Activated T-helper 1 cell treated with anti-CD3 and anti-CD28 coated beads, Interleukin-12 subunit alpha, Interleukin-12 subunit beta, Interleukin-2, Interleukin-4 antibody, amounts not matched to agents 30 ng/mL and 10 ng/mL and 1 ng/mL, durations not matched to agents 14 hours and 24 hours and 36 hours (primary cell): ENCODE data around the gene RASGEF1B. TPM values are rescaled to one million over a fixed set of nuclear protein-coding genes. Genes with fewer than 3 reads are reported as not detected.

Experiments
- DNase-seq: peaks from one replicate; pipeline ENCODE4 v3.0.0; 2021; ENCODE audit warnings: low spot score
- H3K27ac Mint-ChIP-seq: one replicate; pipeline ENCODE4 v1.8.0; 2021; ENCODE audit warnings: mild to moderate bottlenecking, mixed read lengths
- H3K27me3 Mint-ChIP-seq: one replicate; pipeline ENCODE4 v1.8.0; 2022; ENCODE audit warnings: mild to moderate bottlenecking, moderate library complexity, mixed read lengths; ENCODE audit not compliant: insufficient read depth
- H3K36me3 Mint-ChIP-seq: one replicate; pipeline ENCODE4 v1.8.0; 2021; ENCODE audit warnings: low read depth, mixed read lengths
- H3K4me1 Mint-ChIP-seq: one replicate; pipeline ENCODE4 v1.8.0; 2021; ENCODE audit warnings: low read depth, mixed read lengths
- H3K4me3 Mint-ChIP-seq: one replicate; pipeline ENCODE4 v1.8.0; 2021; ENCODE audit warnings: mild to moderate bottlenecking, moderate library complexity, mixed read lengths
- H3K9me3 Mint-ChIP-seq: one replicate; pipeline ENCODE4 v1.8.0; 2021; ENCODE audit warnings: mixed read lengths
- intact Hi-C: fragments of 100-400 bp; cut with micrococcal nuclease; formaldehyde crosslinking; loops from one replicate; pipeline ENCODE4 v1.15.1; 2024
- total RNA-seq: library from RNA; stranded (reverse); gene quantifications from 2 replicates; pipeline ENCODE4 v1.2.3, GENCODE V29; 2022

Gene RASGEF1B
- total RNA-seq, 1 donor from 2014 or later: 3.6 TPM

GRCh38 chr4:81506731-81507130 is 35.0 kb upstream of the RASGEF1B start:
- Mint-ChIP-seq H3K9me3 (no peaks in the 10 kb centered on the region), H3K27me3 (peaks cover 11% of the 10 kb centered on the region), H3K36me3 (no peaks in the 10 kb centered on the region), H3K4me3 (no peak overlapping the region), H3K4me1 (peaks cover 36% of the 10 kb centered on the region), H3K27ac (no peak overlapping the region)
- intact Hi-C loops: no loop called here
- no peak for DNase-seq

- Mint-ChIP-seq H3K9me3 (no peaks in the 10 kb centered on the region), H3K4me1 (peaks cover 36% of the 10 kb centered on the region), H3K27me3 (peaks cover 11% of the 10 kb centered on the region), H3K27ac (no peak overlapping the region), H3K4me3 (peak overlapping the region; percentile 30), H3K36me3 (no peaks in the 10 kb centered on the region)
- DNase-seq: no peak
- intact Hi-C loops: loop anchor here (1.0 to 2.0 kb wide), 3 partner anchors 13 to 57 kb away; no protein-coding TSS in a partner anchor
Measured at GRCh38 chr4:81505726-81506125, 34.0 kb upstream of the RASGEF1B start.

- peaks cover 36% of the 10 kb centered on the region for H3K4me1 Mint-ChIP-seq
- H3K9me3 Mint-ChIP-seq: no peaks in the 10 kb centered on the region
- H3K4me3 Mint-ChIP-seq: peak overlapping the region; percentile 30
- intact Hi-C loops: loop anchor here (1.0 to 2.0 kb wide), 3 partner anchors 13 to 58 kb away; no protein-coding TSS in a partner anchor
- peaks cover 11% of the 10 kb centered on the region for H3K27me3 Mint-ChIP-seq
- H3K36me3 Mint-ChIP-seq: no peaks in the 10 kb centered on the region
- H3K27ac Mint-ChIP-seq: peak overlapping the region; percentile 45
- DNase-seq: peak; percentile 48
Measured at GRCh38 chr4:81505004-81505598, 33.4 kb upstream of the RASGEF1B start.

- peaks cover 36% of the 10 kb centered on the region for H3K4me1 Mint-ChIP-seq
- H3K36me3 Mint-ChIP-seq: no peaks in the 10 kb centered on the region
- intact Hi-C loops: loop anchor here (1.0 to 2.0 kb wide), 3 partner anchors 12 to 58 kb away; no protein-coding TSS in a partner anchor
- H3K4me3 Mint-ChIP-seq: no peak overlapping the region
- no peaks in the 10 kb centered on the region for H3K9me3 Mint-ChIP-seq
- no peak overlapping the region for H3K27ac Mint-ChIP-seq
- no peak for DNase-seq
- H3K27me3 Mint-ChIP-seq: peaks cover 14% of the 10 kb centered on the region
Measured at GRCh38 chr4:81504112-81505003, 32.7 kb upstream of the RASGEF1B start.

GRCh38 chr4:81503586-81503985 is 31.9 kb upstream of the RASGEF1B start:
- Mint-ChIP-seq H3K4me1 (peaks cover 31% of the 10 kb centered on the region), H3K4me3 (no peak overlapping the region), H3K27me3 (peaks cover 17% of the 10 kb centered on the region), H3K36me3 (no peaks in the 10 kb centered on the region), H3K9me3 (no peaks in the 10 kb centered on the region), H3K27ac (no peak overlapping the region)
- intact Hi-C loops: no loop called here
- no peak for DNase-seq

GRCh38 chr4:81502564-81502963 is 30.9 kb upstream of the RASGEF1B start:
- no peaks in the 10 kb centered on the region for H3K9me3 Mint-ChIP-seq
- intact Hi-C loops: no loop called here
- peaks cover 25% of the 10 kb centered on the region for H3K27me3 Mint-ChIP-seq
- H3K4me3 Mint-ChIP-seq: no peak overlapping the region
- DNase-seq: no peak
- H3K4me1 Mint-ChIP-seq: peaks cover 29% of the 10 kb centered on the region
- no peaks in the 10 kb centered on the region for H3K36me3 Mint-ChIP-seq
- no peak overlapping the region for H3K27ac Mint-ChIP-seq

- H3K4me3 Mint-ChIP-seq: no peak overlapping the region
- peaks cover 20% of the 10 kb centered on the region for H3K4me1 Mint-ChIP-seq
Measured at GRCh38 chr4:81499840-81500239, 28.1 kb upstream of the RASGEF1B start.

GRCh38 chr4:81498551-81499099 is 26.9 kb upstream of the RASGEF1B start:
- Mint-ChIP-seq H3K27ac (no peak overlapping the region), H3K4me3 (no peak overlapping the region), H3K9me3 (peaks cover 9% of the 10 kb centered on the region), H3K36me3 (peaks cover 6% of the 10 kb centered on the region), H3K27me3 (peaks cover 23% of the 10 kb centered on the region), H3K4me1 (peaks cover 19% of the 10 kb centered on the region)
- DNase-seq: no peak
- intact Hi-C loops: loop anchor here (10.0 kb wide), 3 partner anchors 1314 to 1716 kb away; partner anchors contain the start of gene ANTXR2

More at GRCh38 chr4:81499840-81500239, 28.1 kb upstream of the RASGEF1B start:
- Mint-ChIP-seq H3K36me3 (peaks cover 6% of the 10 kb centered on the region), H3K27me3 (peaks cover 25% of the 10 kb centered on the region), H3K9me3 (peaks cover 9% of the 10 kb centered on the region), H3K27ac (no peak overlapping the region)
- intact Hi-C loops: loop anchor here (10.0 kb wide), 3 partner anchors 1315 to 1715 kb away; partner anchors contain the start of gene ANTXR2
- DNase-seq: no peak

- Mint-ChIP-seq H3K36me3 (peaks cover 6% of the 10 kb centered on the region), H3K9me3 (peaks cover 11% of the 10 kb centered on the region), H3K4me1 (peaks cover 24% of the 10 kb centered on the region), H3K27ac (no peak overlapping the region), H3K4me3 (no peak overlapping the region), H3K27me3 (peaks cover 20% of the 10 kb centered on the region)
- DNase-seq: no peak
- intact Hi-C loops: loop anchor here (10.0 kb wide), 3 partner anchors 1313 to 1717 kb away; partner anchors contain the start of gene ANTXR2
Measured at GRCh38 chr4:81498046-81498445, 26.3 kb upstream of the RASGEF1B start.

- no peak for DNase-seq
- H3K4me1 Mint-ChIP-seq: peaks cover 43% of the 10 kb centered on the region
- H3K27me3 Mint-ChIP-seq: peaks cover 14% of the 10 kb centered on the region
- H3K4me3 Mint-ChIP-seq: peak overlapping the region; percentile 34
- peak overlapping the region; percentile 63 for H3K27ac Mint-ChIP-seq
- H3K9me3 Mint-ChIP-seq: peaks cover 27% of the 10 kb centered on the region
- peaks cover 13% of the 10 kb centered on the region for H3K36me3 Mint-ChIP-seq
- intact Hi-C loops: loop anchor here (1.0 to 10.0 kb wide), 6 partner anchors 229 to 1719 kb away; partner anchors contain the start of genes ANTXR2, ENOPH1 and HNRNPDL
Measured at GRCh38 chr4:81495345-81495744, 23.6 kb upstream of the RASGEF1B start.

GRCh38 chr4:81494031-81494431 is 22.3 kb upstream of the RASGEF1B start:
- Mint-ChIP-seq H3K9me3 (peaks cover 33% of the 10 kb centered on the region), H3K4me1 (peaks cover 43% of the 10 kb centered on the region), H3K36me3 (peaks cover 13% of the 10 kb centered on the region), H3K27ac (peak overlapping the region; percentile 25), H3K4me3 (peak overlapping the region; percentile 50), H3K27me3 (peaks cover 10% of the 10 kb centered on the region)
- DNase-seq: no peak
- intact Hi-C loops: loop anchor here (2.0 to 10.0 kb wide), 8 partner anchors 173 to 1863 kb away; partner anchors contain the start of genes ANTXR2, ENOPH1, HNRNPDL and THAP9

- intact Hi-C loops: loop anchor here (1.0 to 10.0 kb wide), 9 partner anchors 13 to 1865 kb away; partner anchors contain the start of genes ANTXR2 and THAP9
- H3K27ac Mint-ChIP-seq: peak overlapping the region; percentile 72
- H3K27me3 Mint-ChIP-seq: no peaks in the 10 kb centered on the region
- peaks cover 39% of the 10 kb centered on the region for H3K9me3 Mint-ChIP-seq
- no peak for DNase-seq
- no peak overlapping the region for H3K4me3 Mint-ChIP-seq
- H3K36me3 Mint-ChIP-seq: peaks cover 17% of the 10 kb centered on the region
- peaks cover 43% of the 10 kb centered on the region for H3K4me1 Mint-ChIP-seq
Measured at GRCh38 chr4:81492606-81493230, 21.0 kb upstream of the RASGEF1B start.
